GM12878 (cell line): ENCODE measurements around the gene HSF2BP. TPM values are rescaled to one million over a fixed set of nuclear protein-coding genes. Genes with fewer than 3 reads are reported as not detected.

Experiments
- ATAC-seq: fragments of 200-7000 bp; cut with Tn5 transposase; 3 replicates; pipeline ENCODE4 v1.9.1; 2020; ENCODE audit warnings: mild to moderate bottlenecking, moderate library complexity
- BruUV-seq: library from RNA; stranded (reverse); fragments of 400-500 nt; replicated peaks from 2 replicates; lab custom pipeline; 2021; lab: Mats Ljungman, UMichigan
- CTCF ChIA-PET: fragments of 300-600 bp; sonication (Branson Sonifier 250); formaldehyde crosslinking; extraction: SDS; loops from one replicate; lab custom pipeline; 2021; ENCODE audit warnings: inconsistent platforms; lab: Yijun Ruan, JAX
- POLR2A ChIA-PET: fragments of 350-600 bp; formaldehyde crosslinking; extraction: SDS; loops from one replicate; lab custom pipeline; 2021; ENCODE audit warnings: inconsistent platforms; lab: Charles Lee
- RAD21 ChIA-PET: fragments of 300-600 bp; sonication (Branson Sonifier 250); formaldehyde crosslinking; loops from one replicate; lab custom pipeline; 2023; ENCODE audit warnings: antibody characterized with exemption; ENCODE audit not compliant: unreplicated experiment; lab: Charles Lee
- SMC1A ChIA-PET: fragments of 300-600 bp; sonication (Branson Sonifier 250); formaldehyde crosslinking; loops from one replicate; lab custom pipeline; 2023; ENCODE audit not compliant: unreplicated experiment, uncharacterized antibody; lab: Charles Lee
- DNase-seq: peaks from one replicate; pipeline ENCODE4 v3.0.0-alpha.2; 2011; ENCODE audit warnings: low read depth, low spot score
- FAIRE-seq: peaks from 3 replicates; lab custom pipeline; 2011; peaks lifted over from hg19 to GRCh38; lab: Jason Lieb, UNC
- H2AFZ ChIP-seq: 2 replicates; pipeline ENCODE4 v1.6.0; 2011; ENCODE audit warnings: low read depth, low read length, control low read depth; ENCODE audit not compliant: control insufficient read depth
- H3K27ac ChIP-seq: 2 replicates; pipeline ENCODE4 v1.5.1; 2011; ENCODE audit warnings: control low read depth; ENCODE audit not compliant: control insufficient read depth, insufficient read depth
- H3K27me3 ChIP-seq, 2 experiments: replicated peaks in 1 of 2; 2 replicates each; pipeline versions ENCODE4 v1.6.0 to v1.6.1; 2011; ENCODE audit warnings: low read length in 1 of 2; ENCODE audit not compliant: control insufficient read depth in 2 of 2, insufficient read depth in 2 of 2
- H3K36me3 ChIP-seq, 2 experiments: 2 replicates each; pipeline ENCODE4 v1.5.1; 2011; ENCODE audit warnings: low read length in 1 of 2; ENCODE audit not compliant: control insufficient read depth in 2 of 2, insufficient read depth in 2 of 2
- H3K4me1 ChIP-seq: 2 replicates; pipeline ENCODE4 v1.6.1; 2011; ENCODE audit warnings: mild to moderate bottlenecking, low read length, moderate library complexity, mixed read lengths; ENCODE audit not compliant: control insufficient read depth, insufficient read depth
- H3K4me2 ChIP-seq: 2 replicates; pipeline ENCODE4 v1.6.0; 2011; ENCODE audit warnings: control low read depth; ENCODE audit not compliant: control insufficient read depth, insufficient read depth
- H3K4me3 ChIP-seq: fragments of 200-600 bp; sonication (generic); 2 replicates; pipeline ENCODE4 v1.5.1; 2016
- H3K79me2 ChIP-seq: 2 replicates; pipeline ENCODE4 v1.6.0; 2011; ENCODE audit warnings: low read length; ENCODE audit not compliant: control insufficient read depth, insufficient read depth
- H3K9ac ChIP-seq: 2 replicates; pipeline ENCODE4 v1.8.0; 2011; ENCODE audit warnings: low read length, control low read depth, mixed read lengths; ENCODE audit not compliant: control insufficient read depth, insufficient read depth
- H3K9me3 ChIP-seq: replicated peaks from 3 replicates; pipeline ENCODE4 v1.5.1; 2011; ENCODE audit warnings: mild to moderate bottlenecking, low read length; ENCODE audit not compliant: control insufficient read depth, insufficient read depth
- H4K20me1 ChIP-seq: 2 replicates; pipeline ENCODE4 v1.6.0; 2011; ENCODE audit not compliant: control insufficient read depth, insufficient read depth
- BACH1 ChIP-seq: fragments of 450-650 bp; IDR thresholded peaks from 2 replicates; pipeline ENCODE4 v1.6.1; 2017; ENCODE audit warnings: mild to moderate bottlenecking, borderline replicate concordance
- BHLHE40 ChIP-seq, 2 experiments: fragments of 450-650 bp in 1 of 2; IDR thresholded peaks; 2 replicates each; pipeline ENCODE4 v1.6.1; 2011 to 2017; ENCODE audit warnings: low read depth in 2 of 2, borderline replicate concordance in 1 of 2, improper control_type of control experiment in 1 of 2, low read length in 1 of 2, mild to moderate bottlenecking in 1 of 2
- BMI1 ChIP-seq: fragments of 450-650 bp; IDR thresholded peaks from 2 replicates; pipeline ENCODE4 v1.6.1; 2016; ENCODE audit warnings: mild to moderate bottlenecking, moderate library complexity, borderline replicate concordance
- EED ChIP-seq: sonication (generic); IDR thresholded peaks from 2 replicates; pipeline ENCODE4 v1.6.1; 2016; ENCODE audit warnings: antibody characterized with exemption, low read depth
- ELK1 ChIP-seq: IDR thresholded peaks from 2 replicates; pipeline ENCODE4 v1.6.1; 2012; ENCODE audit warnings: low read depth, low read length, improper control_type of control experiment
- ESRRA ChIP-seq: IDR thresholded peaks from 2 replicates; pipeline ENCODE4 v1.6.1; 2012; ENCODE audit warnings: mild to moderate bottlenecking, low read length, improper control_type of control experiment
- GATAD2B ChIP-seq: fragments of 450-650 bp; conservative IDR thresholded peaks from 2 replicates; pipeline ENCODE4 v1.6.1; 2017; ENCODE audit warnings: low read depth, mild to moderate bottlenecking, moderate library complexity
- HCFC1 ChIP-seq: fragments of 150-350 bp; IDR thresholded peaks from 2 replicates; pipeline ENCODE4 v1.6.1; 2014; ENCODE audit warnings: low read length
- HDAC2 ChIP-seq: fragments of 200-600 bp; sonication (generic); IDR thresholded peaks from 2 replicates; pipeline ENCODE4 v1.6.1; 2017
- HDGF ChIP-seq: fragments of 450-650 bp; IDR thresholded peaks from 2 replicates; pipeline ENCODE4 v1.6.1; 2016; ENCODE audit warnings: antibody characterized with exemption
- SIN3A ChIP-seq: IDR thresholded peaks from 2 replicates; pipeline ENCODE4 v1.6.1; 2012; ENCODE audit warnings: low read depth, low read length, improper control_type of control experiment
- SPI1 ChIP-seq: IDR thresholded peaks from 2 replicates; pipeline ENCODE4 v1.6.1; 2011; ENCODE audit warnings: low read depth, mild to moderate bottlenecking, low read length, moderate library complexity, borderline replicate concordance; ENCODE audit not compliant: insufficient read depth
- TCF12 ChIP-seq: IDR thresholded peaks from 2 replicates; pipeline ENCODE4 v1.6.1; 2011; ENCODE audit warnings: low read depth, mild to moderate bottlenecking, low read length
- ZNF24 ChIP-seq: fragments of 450-650 bp; IDR thresholded peaks from 2 replicates; pipeline ENCODE4 v1.6.1; 2017; ENCODE audit warnings: antibody characterized with exemption, mild to moderate bottlenecking
- ZSCAN29 ChIP-seq: fragments of 450-650 bp; IDR thresholded peaks from 2 replicates; pipeline ENCODE4 v1.6.1; 2017; ENCODE audit warnings: mild to moderate bottlenecking, moderate library complexity
- WGBS: methylation state at CpG from one replicate; pipeline ENCODE4 v1.1.6; 2016; ENCODE audit warnings: low lambda C conversion rate; ENCODE audit not compliant: insufficient replicate concordance, insufficient coverage; ENCODE audit errors: missing lambda C conversion rate; 5-methylcytosine and 5-hydroxymethylcytosine counted together
- in situ Hi-C: fragments of 300-500 bp; cut with MboI; formaldehyde crosslinking; loops from 9 replicates; pipeline ENCODE4 v1.14.3; 2018; ENCODE audit warnings: mixed read lengths
- intact Hi-C: fragments of 100-400 bp; cut with micrococcal nuclease; formaldehyde crosslinking; loops from one replicate; pipeline ENCODE4 v1.14.2; 2022; ENCODE audit not compliant: unreplicated experiment
- polyA plus RNA-seq, 11 experiments: library from polyadenylated mRNA; depleted of rRNA in 4 of 11; unstranded in 6 of 11; stranded (reverse) in 5 of 11; fragments of >200 nt; fragmentation: Nextera tagmentation in 4 of 11; fragmentation: Illumina TruSeq in 1 of 11; extraction: Ambion mirVana in 4 of 11; extraction: Trizol in 1 of 11; gene quantifications; 1 replicate in 1 of 11; 2 replicates in 10 of 11; pipeline versions ENCODE4 v1.2.1 to v1.2.3, GENCODE V29; 2011 to 2016; ENCODE audit warnings: inconsistent platforms in 2 of 11, missing spikeins in 2 of 11, low read depth in 1 of 11
- total RNA-seq, 4 experiments: library from RNA; depleted of rRNA in 3 of 4; stranded (reverse); fragments of >200 nt in 3 of 4; fragmentation: Illumina TruSeq in 1 of 4; extraction: Trizol in 1 of 4; gene quantifications; 2 replicates each; pipeline versions ENCODE4 v1.2.1 to v1.2.3, GENCODE V29; 2013 to 2021
- TF ChIP-seq, protein P1 (sequence below): fragments of 450-650 bp; IDR thresholded peaks from 2 replicates; pipeline ENCODE4 v1.6.1; 2017; ENCODE audit warnings: mild to moderate bottlenecking

The HSF2BP gene
- total and polyA plus RNA-seq, 10 of the 15 experiments (the other 5 are each of a cell fraction or from before 2014, with no cell fraction given): 0.07 to 0.81 (median 0.35) TPM

DNA sequence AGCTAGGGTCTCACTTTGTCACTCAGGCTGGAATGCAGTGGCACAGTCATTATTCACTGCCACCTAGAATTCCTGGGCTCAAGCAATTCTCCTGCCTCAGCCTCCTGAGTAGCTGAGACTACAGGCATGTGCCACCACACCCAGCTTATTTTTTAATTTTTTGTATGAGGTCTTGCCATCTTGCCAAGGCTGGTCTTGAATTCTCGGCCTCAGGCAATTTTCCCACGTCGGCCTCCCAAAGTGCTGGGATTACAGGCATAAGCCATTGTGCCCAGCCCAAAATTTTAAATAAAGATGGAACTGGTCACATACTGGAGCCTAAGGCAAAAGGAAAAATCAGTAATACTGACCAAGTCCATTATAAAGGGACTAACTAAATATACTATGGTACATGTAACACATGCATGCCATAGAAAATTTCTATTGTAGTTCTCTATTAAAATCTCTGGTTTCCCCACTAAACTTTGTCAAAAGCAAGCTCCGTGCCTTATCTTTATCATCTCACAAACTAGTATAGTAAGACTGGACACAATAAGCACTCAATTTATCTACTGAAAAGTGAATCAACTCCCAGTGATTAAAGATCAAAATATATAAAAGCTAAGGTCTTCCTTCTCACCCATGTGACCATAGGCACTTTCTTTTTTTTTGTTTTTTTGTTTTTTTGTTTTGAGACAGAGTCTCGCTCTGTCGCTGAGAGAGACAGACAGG, 61.6 kb downstream of the HSF2BP start (continued):
- TF ChIP-seq, protein P1, sequence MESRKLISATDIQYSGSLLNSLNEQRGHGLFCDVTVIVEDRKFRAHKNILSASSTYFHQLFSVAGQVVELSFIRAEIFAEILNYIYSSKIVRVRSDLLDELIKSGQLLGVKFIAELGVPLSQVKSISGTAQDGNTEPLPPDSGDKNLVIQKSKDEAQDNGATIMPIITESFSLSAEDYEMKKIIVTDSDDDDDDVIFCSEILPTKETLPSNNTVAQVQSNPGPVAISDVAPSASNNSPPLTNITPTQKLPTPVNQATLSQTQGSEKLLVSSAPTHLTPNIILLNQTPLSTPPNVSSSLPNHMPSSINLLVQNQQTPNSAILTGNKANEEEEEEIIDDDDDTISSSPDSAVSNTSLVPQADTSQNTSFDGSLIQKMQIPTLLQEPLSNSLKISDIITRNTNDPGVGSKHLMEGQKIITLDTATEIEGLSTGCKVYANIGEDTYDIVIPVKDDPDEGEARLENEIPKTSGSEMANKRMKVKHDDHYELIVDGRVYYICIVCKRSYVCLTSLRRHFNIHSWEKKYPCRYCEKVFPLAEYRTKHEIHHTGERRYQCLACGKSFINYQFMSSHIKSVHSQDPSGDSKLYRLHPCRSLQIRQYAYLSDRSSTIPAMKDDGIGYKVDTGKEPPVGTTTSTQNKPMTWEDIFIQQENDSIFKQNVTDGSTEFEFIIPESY: no peak
- TF ChIP-seq BHLHE40 (IDR thresholded peaks at IDR 0.05; ENCODE audit: borderline replicate concordance in 1 of 2, low read depth in 2 of 2, low read length in 1 of 2) (no peak), EED (no peak)

- SMC1A ChIA-PET: no interaction called here
- H3K4me3 ChIP-seq: no peak overlapping the region
- in situ Hi-C loops: no loop called here
- H3K79me2 ChIP-seq: no peaks in the 10 kb centered on the region
- POLR2A ChIA-PET: no interaction called here
- RAD21 ChIA-PET: no interaction called here
- no peak for TF ChIP-seq ZSCAN29
- no peak for TF ChIP-seq BMI1
- no peak for TF ChIP-seq GATAD2B
- no peak for TF ChIP-seq BACH1
- no peak for TF ChIP-seq SPI1
- no peak for TF ChIP-seq HDAC2
- TF ChIP-seq HCFC1: no peak
- no peak for TF ChIP-seq SIN3A
- TF ChIP-seq HDGF: no peak
- no peak for TF ChIP-seq ELK1
- no peak for TF ChIP-seq ESRRA
- TF ChIP-seq ZNF24: no peak
- TF ChIP-seq TCF12: no peak
- H3K9me3 ChIP-seq: no peaks in the 10 kb centered on the region
- DNase-seq (no peak), ATAC-seq (no peak), FAIRE-seq (no peak)
- no peak overlapping the region for H3K4me2 ChIP-seq
- H3K27me3 ChIP-seq: no peaks in the 10 kb centered on the region; a peak in 2 of 4 replicates
- WGBS: 86% methylated on average over 1 of the region's 1 CpG
- H3K9ac ChIP-seq: no peak overlapping the region
- no peaks in the 10 kb centered on the region for H3K4me1 ChIP-seq
- no peak overlapping the region for H2AFZ ChIP-seq
- BruUV-seq: no TSS peak
- H4K20me1 ChIP-seq: no peaks in the 10 kb centered on the region
- H3K36me3 ChIP-seq: no peaks in the 10 kb centered on the region
- intact Hi-C loops: no loop called here
- CTCF ChIA-PET: interaction anchor here (0.6 kb wide), 2 partner anchors 14 to 78 kb away, joined by 3 to 4 read pairs; no protein-coding TSS in a partner anchor
- H3K27ac ChIP-seq: no peak overlapping the region
These were observed 62.2 kb downstream of the HSF2BP start for GRCh38 chr21:43597052-43597451.
